Measurements from ENCODE around the gene ZNF562.

ZNF562 gene

GRCh38 chr19:9641810-9642209 lies 33.1 kb downstream of the ZNF562 start:
- no peak for DNase-seq

GRCh38 chr19:9640956-9641355 lies 33.9 kb downstream of the ZNF562 start:
- no peak for DNase-seq

GRCh38 chr19:9636018-9636417 lies 38.9 kb downstream of the ZNF562 start:
- no peak for DNase-seq

- DNase-seq = no peak
Measured at GRCh38 chr19:9627856-9628255, 47.0 kb downstream of the ZNF562 start.

- DNase-seq = no peak
Measured at GRCh38 chr19:9622531-9622930, 52.4 kb downstream of the ZNF562 start.

GRCh38 chr19:9621156-9622037 lies 53.5 kb downstream of the ZNF562 start, which contains the start of gene ZNF561:
TSS of gene ZNF561 (minus strand) at chr19:9621232. CDS start at chr19:9619456, 1,776 bp downstream.
- peak; percentile 76 to 84 for DNase-seq

- no peak for DNase-seq
Measured at GRCh38 chr19:9620842-9621155, 54.1 kb downstream of the ZNF562 start.

GRCh38 chr19:9615844-9616243 lies 59.1 kb downstream of the ZNF562 start:
- no peak for DNase-seq

- no peak for DNase-seq
Measured at GRCh38 chr19:9610484-9611113, 64.3 kb downstream of the ZNF562 start.

GRCh38 chr19:9608912-9609311 lies 66.0 kb downstream of the ZNF562 start:
- no peak for DNase-seq

- no peak for DNase-seq
Measured at GRCh38 chr19:9597027-9597426, 77.9 kb downstream of the ZNF562 start.

Measured in NCI-H2081 (cell line).